H54 (cell line): ENCODE results near the gene FAM114A1.
A peak's percentile ranks its signal among the peaks of the same experiment; 100 is the strongest.
"Not testable (repeated sequence)": the region's sequence is repeated elsewhere in the genome, so short reads cannot be mapped to it uniquely, and the experiment has no call there.

Source experiments
- DNase-seq: peaks from one replicate; pipeline ENCODE4 v3.0.0; 2011; ENCODE audit warnings: low spot score, mixed read lengths; ENCODE audit not compliant: insufficient read length
- FAIRE-seq: peaks from 3 replicates; lab custom pipeline; 2011; peaks lifted over from hg19 to GRCh38; lab: Jason Lieb, UNC
- POLR2A ChIP-seq: IDR thresholded peaks from 2 replicates; pipeline ENCODE4 v1.6.1; 2011; ENCODE audit warnings: low read depth, mild to moderate bottlenecking, low read length

FAM114A1 gene

DNA sequence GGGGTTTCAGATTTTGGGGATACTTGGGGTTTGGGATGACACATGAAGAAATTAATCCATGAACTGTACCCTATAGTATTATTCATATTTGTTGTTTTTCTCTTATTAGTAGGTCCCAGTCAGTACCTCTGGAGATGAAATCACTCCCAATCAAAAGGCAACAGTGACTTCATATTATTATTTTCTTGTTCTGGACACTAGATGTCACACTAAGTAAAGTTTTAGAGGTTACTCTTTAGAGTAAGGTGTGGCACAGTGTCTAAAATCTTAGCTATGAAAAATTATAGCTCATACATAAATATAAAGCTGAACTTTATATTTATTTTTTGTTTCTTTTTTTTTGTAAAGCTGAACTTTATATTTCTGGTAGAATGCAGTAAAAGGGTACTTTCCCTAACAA lies 35.1 kb downstream of the FAM114A1 start:
- TF ChIP-seq POLR2A: no peak
- FAIRE-seq (no peak), DNase-seq (peak; percentile 3)

DNA sequence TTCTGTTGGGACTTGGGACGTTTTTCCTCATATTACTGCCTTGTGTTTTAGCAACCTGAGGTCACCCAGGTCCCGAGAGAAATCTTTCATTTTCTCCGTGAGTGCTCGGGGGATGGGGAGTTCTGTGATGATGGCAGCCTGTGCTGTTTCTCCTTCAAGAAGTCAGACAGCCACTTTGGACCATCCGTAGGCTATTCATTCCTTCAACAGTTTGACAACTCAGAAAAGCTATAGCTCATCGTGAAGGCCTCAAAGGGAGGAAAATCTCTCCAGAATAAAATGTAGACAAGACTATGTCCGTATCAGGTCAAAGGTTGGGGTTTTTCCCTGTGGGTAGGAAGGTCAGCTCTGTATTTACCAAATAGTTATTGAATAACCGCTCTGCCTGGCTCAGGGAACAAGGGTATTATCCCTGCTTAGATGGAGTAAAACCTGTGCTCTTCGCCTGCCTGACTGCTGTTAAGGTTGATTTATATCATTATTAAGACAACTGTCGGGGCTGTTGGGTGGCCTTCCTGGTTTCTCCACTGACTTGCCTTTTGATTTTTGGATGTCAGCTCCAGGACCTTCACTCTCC lies 36.6 kb downstream of the FAM114A1 start:
- FAIRE-seq (no peak), DNase-seq (no peak)
- TF ChIP-seq POLR2A: no peak

DNA sequence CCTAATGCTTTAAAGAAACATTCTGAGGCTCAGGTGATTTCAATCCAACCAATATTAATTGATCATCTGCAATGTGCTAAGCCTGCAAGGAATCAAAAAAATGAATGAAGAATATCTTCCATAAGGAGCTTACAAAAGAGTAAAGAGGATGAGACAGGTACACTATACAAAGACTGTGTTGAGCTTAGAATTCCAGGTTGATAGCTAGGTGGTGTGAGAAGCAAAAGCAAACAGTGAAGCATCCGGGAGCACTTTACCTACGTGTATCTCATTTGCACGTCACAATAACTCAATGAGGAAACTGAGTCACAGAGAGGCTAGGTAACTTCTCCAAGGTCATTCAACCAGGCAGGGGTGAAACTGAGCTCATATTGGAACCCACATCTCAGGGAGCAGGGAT lies 37.1 kb downstream of the FAM114A1 start:
- TF ChIP-seq POLR2A: no peak
- FAIRE-seq (no peak), DNase-seq (no peak)

DNA sequence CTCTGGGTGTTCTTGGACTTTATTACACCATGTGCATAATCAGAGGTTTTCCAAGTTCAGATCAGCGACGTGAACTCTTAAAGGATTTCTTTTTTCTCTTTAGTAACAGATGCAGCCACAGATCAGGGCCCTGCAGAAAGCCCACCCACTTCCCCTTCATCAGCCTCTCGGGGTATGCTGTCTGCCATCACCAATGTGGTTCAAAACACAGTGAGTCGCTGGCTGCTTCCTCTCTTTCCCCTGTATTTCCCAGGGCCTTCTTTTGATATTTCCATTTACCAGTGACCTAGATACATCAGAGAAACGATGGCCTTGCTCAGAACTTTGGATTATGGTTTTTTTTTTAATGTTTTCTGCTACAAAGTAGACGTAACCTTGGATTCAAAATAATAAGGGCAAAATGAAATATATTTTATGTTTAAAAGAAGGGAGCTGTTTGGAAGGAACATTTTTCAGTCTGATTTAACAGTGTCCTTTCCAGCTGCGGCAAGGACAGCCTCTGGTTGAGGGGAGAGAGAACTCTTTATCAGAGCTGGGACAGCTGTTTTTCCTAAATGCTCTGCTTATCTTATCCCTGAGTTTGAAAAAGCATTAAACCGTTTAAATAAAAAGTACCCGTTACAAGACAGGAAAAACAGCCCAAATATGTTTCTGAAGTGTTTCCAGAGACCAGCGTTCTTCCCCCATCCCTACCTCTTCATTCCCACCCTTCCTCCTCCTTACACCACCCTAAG lies 38.2 kb downstream of the FAM114A1 start:
- FAIRE-seq (no peak), DNase-seq (no peak)
- no peak for TF ChIP-seq POLR2A

DNA sequence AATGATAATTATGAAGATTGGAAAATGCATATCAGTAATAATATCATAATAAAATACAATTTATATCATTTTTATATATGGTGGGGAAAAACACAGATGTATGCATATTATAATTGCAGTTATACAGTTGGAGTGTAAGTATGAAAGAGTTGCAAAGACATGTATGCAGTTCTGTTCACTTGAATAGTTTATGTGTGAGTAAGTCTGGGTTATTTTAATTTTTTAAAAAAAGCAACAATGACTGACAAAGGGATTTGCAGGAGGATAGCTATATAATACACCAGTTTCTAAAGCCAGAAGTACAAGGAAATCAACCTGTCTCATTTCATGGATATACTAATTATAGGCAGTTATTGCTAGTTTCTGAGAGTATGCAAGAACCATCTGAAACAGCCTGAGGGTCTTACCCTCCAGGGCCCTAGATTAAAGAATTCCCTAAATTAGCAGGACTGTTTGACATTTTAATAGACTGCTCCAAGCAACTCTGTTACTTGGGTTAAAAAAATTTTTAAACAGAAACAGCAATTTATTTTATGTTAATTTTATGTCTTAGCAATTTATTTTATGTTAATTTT lies 40.2 kb downstream of the FAM114A1 start:
- no peak for FAIRE-seq
- no peak for TF ChIP-seq POLR2A

DNA sequence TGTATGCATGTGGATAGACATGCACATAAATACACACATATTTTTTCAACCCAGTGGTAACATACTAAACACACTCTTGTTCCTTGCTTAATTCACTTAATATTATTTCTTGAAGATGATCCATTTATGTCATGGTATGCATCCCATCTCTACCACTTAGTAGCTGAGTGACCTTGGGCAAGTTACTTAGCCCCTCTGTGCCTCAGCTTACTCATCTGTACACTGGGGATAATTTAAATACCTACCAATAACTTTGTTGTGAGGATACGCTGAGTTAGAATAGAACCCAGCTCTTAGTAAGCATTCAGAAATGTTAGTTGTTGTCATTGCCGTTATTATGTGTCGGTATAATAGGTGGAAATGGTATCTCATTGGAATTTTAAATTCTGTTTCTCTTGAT lies 41.4 kb downstream of the FAM114A1 start:
- DNase-seq: no peak
- no peak for TF ChIP-seq POLR2A
- no peak for FAIRE-seq

More for the DNA sequence above, 40.2 kb downstream of the FAM114A1 start:
- no peak for DNase-seq

DNA sequence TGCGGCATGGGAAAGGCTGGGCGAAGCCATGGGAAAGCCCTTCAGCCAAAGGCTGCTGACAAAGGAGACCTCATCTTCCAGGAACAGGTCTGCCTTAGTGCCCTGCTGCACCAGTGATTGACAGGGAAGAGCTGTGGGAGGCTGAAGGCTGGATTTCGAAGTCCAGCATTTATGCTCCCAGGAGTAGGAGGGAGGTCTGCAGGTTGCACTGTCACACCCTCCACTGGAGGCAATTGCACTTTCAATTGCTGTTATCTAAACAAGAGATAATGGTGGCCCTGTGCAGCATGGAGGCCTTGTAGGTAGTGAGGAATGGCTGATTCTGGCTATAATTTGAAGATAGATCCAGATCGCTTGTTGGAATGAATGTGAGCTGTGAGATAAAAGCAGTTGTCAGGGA lies 43.7 kb downstream of the FAM114A1 start:
- FAIRE-seq (no peak), DNase-seq (no peak)
- no peak for TF ChIP-seq POLR2A

DNA sequence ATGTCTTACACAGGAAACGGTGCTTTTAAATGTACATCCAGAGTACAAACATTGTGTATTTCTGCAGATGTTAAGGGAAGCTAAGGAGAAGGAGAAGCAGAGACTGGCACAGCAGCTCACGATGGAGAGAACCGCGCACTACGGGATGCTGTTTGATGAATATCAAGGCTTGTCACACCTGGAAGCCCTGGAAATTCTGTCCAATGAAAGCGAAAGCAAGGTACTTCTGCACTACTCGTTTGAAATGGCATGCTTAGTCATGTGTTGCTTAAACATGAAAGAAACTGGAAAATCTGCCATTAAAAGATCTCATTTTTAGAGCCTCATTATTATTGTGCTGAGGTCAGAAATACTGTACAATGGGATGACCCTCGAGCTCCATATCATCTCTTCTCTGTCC lies 47.2 kb downstream of the FAM114A1 start:
- FAIRE-seq: no peak
- TF ChIP-seq POLR2A: no peak

DNA sequence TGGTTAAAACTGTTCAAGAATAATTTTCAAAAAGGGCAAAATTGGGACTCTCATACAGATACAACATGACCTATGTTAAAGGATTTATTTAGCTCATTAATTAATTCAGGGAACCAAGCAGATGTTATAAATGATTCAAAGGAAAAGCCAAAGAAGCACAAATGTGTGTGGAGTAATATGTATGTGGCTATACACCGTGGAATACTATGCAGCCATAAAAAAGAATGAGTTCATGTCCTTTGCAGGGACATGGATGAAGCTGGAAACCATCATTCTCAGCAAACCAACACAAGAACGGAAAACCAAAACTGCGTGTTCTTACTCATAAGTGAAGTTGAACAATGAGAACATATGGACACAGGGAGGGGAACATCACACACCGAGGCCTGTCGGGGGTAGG lies 48.7 kb downstream of the FAM114A1 start:
- FAIRE-seq, DNase-seq: not testable (repeated sequence)

More for the DNA sequence above, 47.2 kb downstream of the FAM114A1 start:
- DNase-seq: no peak

DNA sequence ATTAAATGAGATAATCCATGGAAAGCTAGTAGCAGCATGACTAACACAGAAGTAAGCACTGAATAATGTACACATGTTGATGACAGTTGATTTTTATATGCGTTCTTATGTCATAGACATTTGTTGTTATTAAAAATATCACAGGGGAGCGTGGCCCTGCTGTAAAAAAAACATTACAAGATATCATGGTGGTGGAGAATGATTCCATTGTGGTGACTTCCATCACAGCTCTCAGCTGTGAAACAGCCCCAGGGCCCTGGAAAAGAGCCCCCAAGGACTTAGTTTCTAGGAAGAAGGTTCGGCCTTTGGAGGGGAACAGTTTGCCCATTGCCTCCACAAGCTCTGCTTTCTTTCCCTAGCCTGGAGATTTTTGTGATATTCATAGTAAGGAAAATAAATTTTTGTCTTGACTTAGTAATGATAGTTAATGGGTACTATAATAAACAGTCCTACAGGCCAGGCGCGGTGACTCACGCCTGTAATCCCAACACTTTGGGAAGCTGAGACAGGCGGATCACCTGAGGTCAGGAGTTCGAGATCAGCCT lies 49.9 kb downstream of the FAM114A1 start:
- TF ChIP-seq POLR2A: no peak
- FAIRE-seq: no peak
- DNase-seq: no peak

DNA sequence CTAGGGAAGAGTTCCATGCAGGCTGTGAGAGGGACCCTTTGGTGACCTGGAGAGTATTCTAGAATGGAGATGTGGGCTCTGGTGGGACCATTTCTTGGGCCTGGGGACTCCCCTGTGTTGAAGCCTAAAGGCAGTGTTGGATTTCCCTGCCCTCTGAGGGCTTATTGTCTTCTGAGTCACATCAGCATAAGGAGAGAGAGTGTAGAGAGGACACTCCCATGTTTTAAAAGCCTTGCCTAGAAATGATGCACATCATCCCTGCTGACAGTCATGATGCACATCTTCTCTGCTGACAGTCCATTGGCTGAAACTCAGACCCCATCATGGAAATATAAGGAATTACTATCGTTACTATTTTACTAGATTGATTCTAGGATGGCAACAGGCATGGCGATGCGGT lies 51.9 kb downstream of the FAM114A1 start:
- DNase-seq (no peak), FAIRE-seq (no peak)
- TF ChIP-seq POLR2A: no peak

DNA sequence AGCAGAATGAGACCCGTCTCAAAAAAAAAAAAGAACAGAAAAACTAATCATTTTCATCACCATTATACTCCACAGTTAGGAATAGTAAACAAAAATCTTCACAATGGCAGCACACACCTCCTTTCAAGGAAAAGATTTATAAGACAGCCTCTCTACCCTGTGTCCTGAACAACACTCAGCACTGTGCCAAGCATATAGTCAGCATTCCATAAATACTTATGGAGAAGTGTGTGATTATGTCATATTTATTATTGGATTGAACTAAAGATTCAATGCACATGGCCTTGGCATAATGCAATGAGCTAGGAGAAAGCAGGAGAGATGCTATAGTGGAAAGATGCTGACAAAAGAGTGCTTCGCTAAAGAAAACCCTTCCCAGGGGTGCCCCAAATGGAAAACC lies 52.6 kb downstream of the FAM114A1 start:
- DNase-seq (no peak), FAIRE-seq (no peak)
- TF ChIP-seq POLR2A: no peak

DNA sequence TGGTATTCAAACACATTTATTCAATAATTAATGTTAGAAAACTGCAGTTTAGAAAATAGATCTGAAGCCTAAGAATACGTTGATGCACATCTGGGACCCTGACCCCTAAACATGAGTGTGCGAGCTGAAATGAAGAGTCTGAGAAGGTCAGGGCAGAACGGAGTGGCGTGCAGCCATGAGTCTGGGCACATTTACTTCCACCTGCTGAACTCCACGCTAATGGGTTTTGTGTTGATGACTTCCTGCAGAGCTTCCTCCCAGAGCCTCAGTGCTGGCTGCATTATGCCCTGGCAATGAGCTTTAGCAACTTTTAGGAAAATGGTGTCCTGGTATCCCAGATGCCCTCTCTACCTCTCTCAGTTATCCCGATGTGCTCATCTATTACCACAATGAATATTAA lies 53.1 kb downstream of the FAM114A1 start:
- FAIRE-seq (no peak), DNase-seq (no peak)
- no peak for TF ChIP-seq POLR2A

DNA sequence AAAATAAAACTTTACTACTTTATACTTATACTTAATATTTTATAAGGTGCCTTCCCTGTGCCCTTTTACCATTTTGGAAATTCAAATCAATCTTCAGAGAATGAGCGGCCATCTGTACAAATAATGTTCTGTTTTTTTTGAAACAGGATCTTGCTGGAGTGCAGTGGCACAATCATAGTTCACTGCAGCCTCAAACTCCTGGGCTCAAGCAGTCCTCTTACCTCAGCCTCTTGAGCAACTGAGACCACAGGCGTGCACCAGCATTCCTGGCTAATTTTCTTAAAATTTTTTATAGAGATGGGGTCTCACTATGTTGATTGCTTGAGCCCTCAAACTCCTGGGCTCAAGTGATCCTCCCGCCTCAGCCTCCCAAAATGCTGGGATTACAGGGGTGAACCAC lies 53.5 kb downstream of the FAM114A1 start:
- FAIRE-seq (no peak), DNase-seq (no peak)
- TF ChIP-seq POLR2A: no peak
